IMR-90 (cell line): ENCODE data around the gene TAGAP. TPM values are rescaled to one million over a fixed set of nuclear protein-coding genes. Genes with fewer than 3 reads are reported as not detected.

Experiments used
- ATAC-seq: fragments of 200-7000 bp; cut with Tn5 transposase; 2 replicates; pipeline ENCODE4 v1.9.1; 2020; ENCODE audit warnings: low read depth, mild to moderate bottlenecking, moderate library complexity
- BruUV-seq: library from RNA; stranded (reverse); fragments of 400-500 nt; replicated peaks from 2 replicates; lab custom pipeline; 2021; lab: Mats Ljungman, UMichigan
- CTCF ChIA-PET: fragments of 300-600 bp; formaldehyde crosslinking; extraction: SDS; loops from one replicate; lab custom pipeline; 2021; ENCODE audit warnings: antibody characterized with exemption; lab: Yijun Ruan, JAX
- POLR2A ChIA-PET: fragments of 300-600 bp; sonication (Branson Sonifier 250); formaldehyde crosslinking; loops from one replicate; lab custom pipeline; 2022; ENCODE audit warnings: antibody characterized with exemption; ENCODE audit not compliant: unreplicated experiment; lab: Charles Lee
- DNase-seq: peaks from one replicate; pipeline ENCODE4 v3.0.0; 2013
- H2AFZ ChIP-seq: replicated peaks from 2 replicates; pipeline ENCODE3; 2013; ENCODE audit warnings: low read length, mild to moderate bottlenecking; ENCODE audit not compliant: poor library complexity
- H2AK5ac ChIP-seq: 2 replicates; pipeline ENCODE4 v1.6.1; 2013; ENCODE audit warnings: low read depth, low read length, inconsistent platforms
- H2AK9ac ChIP-seq: replicated peaks from 2 replicates; pipeline ENCODE3; 2013; ENCODE audit warnings: mild to moderate bottlenecking, low read depth, low read length, moderate library complexity; ENCODE audit not compliant: poor library complexity
- H2BK120ac ChIP-seq: 2 replicates; pipeline ENCODE4 v1.6.1; 2013; ENCODE audit warnings: low read depth, low read length, inconsistent platforms
- H2BK15ac ChIP-seq: 3 replicates; pipeline ENCODE4 v1.6.1; 2013; ENCODE audit warnings: low read depth, low read length, inconsistent platforms
- H2BK20ac ChIP-seq: 2 replicates; pipeline ENCODE4 v1.6.1; 2013; ENCODE audit warnings: low read depth, mild to moderate bottlenecking, inconsistent platforms, low read length, moderate library complexity
- H2BK5ac ChIP-seq: 2 replicates; pipeline ENCODE4 v1.6.1; 2013; ENCODE audit warnings: mild to moderate bottlenecking, low read depth, low read length, inconsistent platforms; ENCODE audit not compliant: poor library complexity, severe bottlenecking
- H3K14ac ChIP-seq: replicated peaks from 2 replicates; pipeline ENCODE4 v1.6.1; 2013; ENCODE audit warnings: low read depth, low read length, inconsistent platforms
- H3K18ac ChIP-seq: 2 replicates; pipeline ENCODE4 v1.6.1; 2013; ENCODE audit warnings: low read depth, low read length, control low read depth
- H3K23ac ChIP-seq: 2 replicates; pipeline ENCODE4 v1.6.1; 2013; ENCODE audit warnings: low read depth, low read length, inconsistent platforms
- H3K27ac ChIP-seq: 2 replicates; pipeline ENCODE4 v1.5.1; 2013; ENCODE audit warnings: mild to moderate bottlenecking, control low read depth, low read length; ENCODE audit not compliant: insufficient read depth
- H3K27me3 ChIP-seq: 2 replicates; pipeline ENCODE4 v1.6.1; 2013; ENCODE audit warnings: low read length; ENCODE audit not compliant: control insufficient read depth, insufficient read depth
- H3K36me3 ChIP-seq: 2 replicates; pipeline ENCODE4 v1.6.1; 2013; ENCODE audit warnings: low read length, mixed read lengths; ENCODE audit not compliant: control insufficient read depth, insufficient read depth
- H3K4ac ChIP-seq: 2 replicates; pipeline ENCODE4 v1.6.1; 2013; ENCODE audit warnings: low read depth, low read length, inconsistent platforms
- H3K4me1 ChIP-seq: 2 replicates; pipeline ENCODE4 v1.6.1; 2013; ENCODE audit warnings: low read length, mixed read lengths; ENCODE audit not compliant: control insufficient read depth, insufficient read depth
- H3K4me2 ChIP-seq: 2 replicates; pipeline ENCODE4 v1.6.1; 2013; ENCODE audit warnings: low read depth, mild to moderate bottlenecking, control low read depth, low read length, moderate library complexity
- H3K4me3 ChIP-seq: 2 replicates; pipeline ENCODE4 v1.5.1; 2013; ENCODE audit warnings: low read depth, mild to moderate bottlenecking, control low read depth, low read length, moderate library complexity; ENCODE audit not compliant: insufficient read depth
- H3K56ac ChIP-seq: 2 replicates; pipeline ENCODE4 v1.6.1; 2013; ENCODE audit warnings: low read length, inconsistent platforms; ENCODE audit not compliant: insufficient read depth; ENCODE audit errors: extremely low read depth
- H3K79me1 ChIP-seq, 2 experiments: 2 replicates each; pipeline ENCODE4 v1.6.1; 2013; ENCODE audit warnings: low read length in 2 of 2, inconsistent platforms in 1 of 2, low read depth in 1 of 2
- H3K9ac ChIP-seq: 2 replicates; pipeline ENCODE4 v1.6.1; 2013; ENCODE audit warnings: low read depth, low read length, control low read depth
- H3K9me1 ChIP-seq: 2 replicates; pipeline ENCODE4 v1.6.1; 2013; ENCODE audit warnings: low read length, inconsistent platforms; ENCODE audit not compliant: insufficient read depth
- H3K9me3 ChIP-seq: 2 replicates; pipeline ENCODE4 v1.6.1; 2013; ENCODE audit warnings: low read length; ENCODE audit not compliant: control insufficient read depth, insufficient read depth
- H4K20me1 ChIP-seq: 2 replicates; pipeline ENCODE4 v1.6.1; 2013; ENCODE audit warnings: low read length, inconsistent platforms; ENCODE audit not compliant: insufficient read depth
- H4K5ac ChIP-seq: 2 replicates; pipeline ENCODE4 v1.6.1; 2013; ENCODE audit warnings: mild to moderate bottlenecking, low read depth, low read length, control low read depth
- H4K8ac ChIP-seq, 2 experiments: 2 replicates each; pipeline ENCODE4 v1.6.1; 2013; ENCODE audit warnings: low read depth in 2 of 2, low read length in 2 of 2, control low read depth in 1 of 2, inconsistent platforms in 1 of 2
- H4K91ac ChIP-seq: 2 replicates; pipeline ENCODE4 v1.6.1; 2013; ENCODE audit warnings: low read depth, low read length, inconsistent platforms; ENCODE audit not compliant: insufficient read depth
- CHD1 ChIP-seq: IDR thresholded peaks from 2 replicates; pipeline ENCODE4 v1.6.1; 2012; ENCODE audit warnings: low read depth, low read length, improper control_type of control experiment
- MAFK ChIP-seq: IDR thresholded peaks from 2 replicates; pipeline ENCODE4 v1.6.1; 2012; ENCODE audit warnings: low read depth, low read length, improper control_type of control experiment
- MAZ ChIP-seq: IDR thresholded peaks from 2 replicates; pipeline ENCODE4 v1.6.1; 2012; ENCODE audit warnings: low read depth, mild to moderate bottlenecking, low read length, improper control_type of control experiment, moderate library complexity, borderline replicate concordance
- MXI1 ChIP-seq: IDR thresholded peaks from 2 replicates; pipeline ENCODE4 v1.6.1; 2012; ENCODE audit warnings: low read depth, mild to moderate bottlenecking, low read length, moderate library complexity, borderline replicate concordance
- RAD21 ChIP-seq: IDR thresholded peaks from 2 replicates; pipeline ENCODE4 v1.6.1; 2012; ENCODE audit warnings: low read length, improper control_type of control experiment
- WGBS, 2 experiments: methylation state at CpG; one replicate each; pipeline versions ENCODE4 v1.1.5 to v1.1.7; 2013; ENCODE audit warnings: missing lambda C conversion rate in 2 of 2; ENCODE audit not compliant: insufficient read length in 1 of 2; ENCODE audit errors: extremely low coverage in 2 of 2; 5-methylcytosine and 5-hydroxymethylcytosine counted together
- dilution Hi-C: fragments of 300-500 bp; cut with HindIII; formaldehyde crosslinking; loops from one replicate; pipeline ENCODE4 v1.14.3; 2018; ENCODE audit warnings: low sequenced_read_pairs; ENCODE audit not compliant: unreplicated experiment
- in situ Hi-C: fragments of 300-500 bp; cut with MboI; formaldehyde crosslinking; loops from 3 replicates; pipeline ENCODE4 v1.14.3; 2019; ENCODE audit warnings: low sequenced_read_pairs, inconsistent platforms, mixed read lengths
- intact Hi-C: fragments of 100-400 bp; cut with micrococcal nuclease; formaldehyde crosslinking; loops from 2 replicates; pipeline ENCODE4 v1.10.0; 2022
- polyA plus RNA-seq, 3 experiments: library from polyadenylated mRNA; depleted of rRNA; stranded (reverse); fragments of >200 nt; gene quantifications; 2 replicates each; pipeline ENCODE4 v1.2.3, GENCODE V29; 2012; ENCODE audit warnings: low replicate concordance in 1 of 3
- total RNA-seq: library from RNA; depleted of rRNA; stranded (reverse); fragments of >200 nt; gene quantifications from 2 replicates; pipeline ENCODE4 v1.2.3, GENCODE V29; 2012

Gene TAGAP
- total and polyA plus RNA-seq, 2 of the 4 experiments (the other 2 are of a cell fraction) = not detected

DNA sequence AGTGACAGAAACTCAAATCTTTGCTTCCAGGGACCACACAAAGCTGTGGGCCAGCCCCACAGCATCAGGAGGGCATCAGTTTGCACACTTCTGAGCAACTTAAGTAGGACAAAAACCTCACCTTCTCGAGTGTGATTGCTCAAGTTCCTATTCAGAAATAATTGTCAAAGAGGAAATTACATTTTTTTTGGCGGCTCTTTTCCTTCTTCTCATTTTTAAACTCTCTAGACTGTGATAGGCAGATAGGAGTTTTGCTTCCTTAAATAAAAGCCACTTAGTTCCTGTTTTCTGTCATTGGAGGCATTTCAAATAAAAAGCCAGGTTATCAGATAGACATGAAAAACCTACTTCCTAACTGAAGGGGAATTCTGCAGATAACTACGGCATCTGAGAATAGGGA lies 11.2 kb upstream of the TAGAP start:
- no TSS peak for BruUV-seq
- Histone ChIP-seq H2BK120ac (no peak overlapping the region), H3K27ac (no peak overlapping the region), H4K91ac (no peak overlapping the region), H2BK5ac (no peak overlapping the region), H3K4me1 (no peaks in the 10 kb centered on the region), H2AFZ (no peak overlapping the region), H2AK5ac (no peak overlapping the region), H3K9me1 (no peaks in the 10 kb centered on the region), H2BK15ac (no peak overlapping the region), H3K4me3 (no peak overlapping the region), H3K18ac (no peak overlapping the region), H3K27me3 (peaks cover 32% of the 10 kb centered on the region), H2AK9ac (no peak overlapping the region), H3K4ac (no peak overlapping the region), H3K14ac (no peak overlapping the region), H4K5ac (no peak overlapping the region), H3K79me1 (no peaks in the 10 kb centered on the region), H3K36me3 (no peaks in the 10 kb centered on the region), H4K20me1 (no peaks in the 10 kb centered on the region), H4K8ac (no peak overlapping the region), H3K56ac (no peak overlapping the region), H3K4me2 (no peak overlapping the region), H3K9ac (no peak overlapping the region), H3K23ac (no peak overlapping the region), H2BK20ac (no peak overlapping the region), H3K9me3 (no peaks in the 10 kb centered on the region)
- dilution Hi-C loops = no loop called here
- whole genome bisulfite sequencing, 2 experiments = no CpG with 5 or more reads among the region's 3 CpGs
- ATAC-seq (no peak), DNase-seq (no peak)
- intact Hi-C loops = no loop called here
- in situ Hi-C loops = no loop called here
- TF ChIP-seq CHD1 (no peak), RAD21 (no peak), MXI1 (no peak), MAZ (no peak), MAFK (no peak)
- CTCF ChIA-PET = interaction anchor here (1.5 kb wide), 1 partner anchor 14 kb away, joined by 4 read pairs; no protein-coding TSS in a partner anchor
- POLR2A ChIA-PET = no interaction called here
